Liver (tissue), 9 donors: ENCODE results near the gene WASF2. TPM values are rescaled to one million over a fixed set of nuclear protein-coding genes. Genes with fewer than 3 reads are reported as not detected.

ENCODE experiments used
- DNase-seq: peaks from one replicate; pipeline ENCODE4 v3.0.0-alpha.2; 2017; ENCODE audit warnings: low spot score
- H3K27ac ChIP-seq, 2 donors: one replicate each; pipeline ENCODE4 v1.7.0; 2013; ENCODE audit warnings: inconsistent platforms in 2 of 2, low read length in 2 of 2, control low read depth in 1 of 2, low read depth in 1 of 2, mild to moderate bottlenecking in 1 of 2
- H3K27me3 ChIP-seq, 4 donors: one replicate each; pipeline versions ENCODE4 v1.6.1 to v1.7.0; 2013; ENCODE audit warnings: low read length in 3 of 4, inconsistent platforms in 1 of 4, mild to moderate bottlenecking in 1 of 4, moderate library complexity in 1 of 4; ENCODE audit not compliant: control insufficient read depth in 4 of 4, insufficient read depth in 4 of 4
- H3K36me3 ChIP-seq, 4 donors: one replicate each; pipeline versions ENCODE4 v1.6.1 to v1.7.0; 2013; ENCODE audit warnings: low read length in 3 of 4, mild to moderate bottlenecking in 3 of 4, low read depth in 1 of 4, moderate library complexity in 1 of 4; ENCODE audit not compliant: control insufficient read depth in 4 of 4, insufficient read depth in 3 of 4
- H3K4me1 ChIP-seq, 4 donors: one replicate each; pipeline versions ENCODE4 v1.6.1 to v1.7.0; 2013; ENCODE audit warnings: low read length in 3 of 4, mild to moderate bottlenecking in 3 of 4, moderate library complexity in 1 of 4; ENCODE audit not compliant: control insufficient read depth in 4 of 4, insufficient read depth in 4 of 4
- H3K4me3 ChIP-seq, 3 donors: one replicate each; pipeline versions ENCODE4 v1.6.1 to v1.7.0; 2013; ENCODE audit warnings: low read length in 3 of 3, control low read depth in 1 of 3, low read depth in 1 of 3, mild to moderate bottlenecking in 1 of 3
- H3K9ac ChIP-seq, 2 donors: one replicate each; pipeline ENCODE4 v1.7.0; 2013; ENCODE audit warnings: low read length in 2 of 2, mild to moderate bottlenecking in 2 of 2, moderate library complexity in 2 of 2, control low read depth in 1 of 2, low read depth in 1 of 2
- H3K9me3 ChIP-seq, 4 donors: one replicate each; pipeline versions ENCODE4 v1.6.1 to v1.7.0; 2013; ENCODE audit warnings: low read length in 3 of 4; ENCODE audit not compliant: control insufficient read depth in 4 of 4
- ATF3 ChIP-seq: IDR thresholded peaks from 2 replicates; pipeline ENCODE4 v1.6.1; 2016; ENCODE audit warnings: antibody characterized with exemption
- CTCF ChIP-seq: fragments of 150-350 bp; IDR thresholded peaks from 2 replicates; pipeline ENCODE4 v1.5.1; 2017; ENCODE audit warnings: improper control_type of control experiment, low read depth, low read length; ENCODE audit not compliant: missing input control
- FOXA1 ChIP-seq: IDR thresholded peaks from 2 replicates; pipeline ENCODE4 v1.6.1; 2016; ENCODE audit warnings: antibody characterized with exemption
- GABPA ChIP-seq, 2 donors: IDR thresholded peaks in 1 of 2; conservative IDR thresholded peaks in 1 of 2; 2 replicates each; pipeline ENCODE4 v1.6.1; 2016; ENCODE audit warnings: antibody characterized with exemption in 2 of 2, mild to moderate bottlenecking in 1 of 2, moderate library complexity in 1 of 2
- HNF4G ChIP-seq: IDR thresholded peaks from 2 replicates; pipeline ENCODE4 v1.6.1; 2016; ENCODE audit warnings: antibody characterized with exemption
- JUND ChIP-seq, 2 donors: IDR thresholded peaks; 2 replicates each; pipeline ENCODE4 v1.6.1; 2016; ENCODE audit warnings: antibody characterized with exemption in 2 of 2
- RAD21 ChIP-seq, 2 donors: IDR thresholded peaks; 2 replicates each; pipeline ENCODE4 v1.6.1; 2016; ENCODE audit warnings: antibody characterized with exemption in 2 of 2, mild to moderate bottlenecking in 2 of 2
- REST ChIP-seq: IDR thresholded peaks from 2 replicates; pipeline ENCODE4 v1.6.1; 2016; ENCODE audit warnings: antibody characterized with exemption, mild to moderate bottlenecking
- RXRA ChIP-seq, 2 donors: IDR thresholded peaks; 2 replicates each; pipeline ENCODE4 v1.6.1; 2017 to 2018; ENCODE audit warnings: antibody characterized with exemption in 2 of 2, mild to moderate bottlenecking in 1 of 2
- SP1 ChIP-seq: IDR thresholded peaks from 2 replicates; pipeline ENCODE4 v1.6.1; 2018; ENCODE audit warnings: antibody characterized with exemption, mild to moderate bottlenecking
- YY1 ChIP-seq: IDR thresholded peaks from 2 replicates; pipeline ENCODE4 v1.6.1; 2016; ENCODE audit warnings: antibody characterized with exemption, mild to moderate bottlenecking
- ZBTB33 ChIP-seq: IDR thresholded peaks from 2 replicates; pipeline ENCODE4 v1.6.1; 2016; ENCODE audit warnings: antibody characterized with exemption
- WGBS: extraction: QIAGEN DNeasy Blood & Tissue Kit; methylation state at CpG from one replicate; pipeline ENCODE4 v1.1.7; 2013; 5-methylcytosine and 5-hydroxymethylcytosine counted together
- polyA plus RNA-seq, 2 donors: library from polyadenylated mRNA; stranded (reverse) in 1 of 2; unstranded in 1 of 2; fragments of 200-250 nt in 1 of 2; fragments of >200 nt in 1 of 2; fragmentation: Nextera tagmentation in 1 of 2; extraction: Ambion mirVana in 1 of 2; gene quantifications; one replicate each; pipeline versions ENCODE4 v1.2.1 to v1.2.3, GENCODE V29; 2013 to 2015
- total RNA-seq, 2 donors: library from RNA; depleted of rRNA; stranded (reverse); fragments of >200 nt; gene quantifications; one replicate each; pipeline ENCODE4 v1.2.3, GENCODE V29; 2014
- donor health status: healthy.
- donor health status: healthy.
- donor health status: healthy.
- donor health status: healthy.
- donor health status: healthy.

The WASF2 gene
- total and polyA plus RNA-seq, 4 donors: 11.6 to 37.7 (median 18.7) TPM

- TF ChIP-seq REST (no peak), FOXA1 (no peak), RXRA (IDR thresholded peaks at IDR 0.05) (no peak), HNF4G (no peak), GABPA (IDR thresholded peaks at IDR 0.05 in 1 of 2, conservative IDR thresholded peaks at IDR 0.05 in 1 of 2) (no peak), ATF3 (no peak), JUND (IDR thresholded peaks at IDR 0.05) (no peak), YY1 (no peak)
Observed at GRCh38 chr1:27392778-27393635, 97.0 kb downstream of the WASF2 start (continued).

- Histone ChIP-seq H3K27ac (peak within 1 kb of the TSS; percentile 51 to 52), H3K9ac (peak within 1 kb of the TSS in 1 of 2 donors; percentile 5), H3K4me1 (peaks cover 5 to 12% (median 8%) of the 10 kb centered on the region in 4 donors), H3K36me3 (no peaks in the 10 kb centered on the region), H3K4me3 (peak within 1 kb of the TSS in 1 of 3 donors; percentile 44), H3K27me3 (no peaks in the 10 kb centered on the region), H3K9me3 (no peaks in the 10 kb centered on the region)
- 3% methylated on average over 69 of the region's 69 CpGs for WGBS
- TF ChIP-seq SP1 (peak; percentile 20), CTCF (peak; percentile 25), RAD21 (IDR thresholded peaks at IDR 0.05) (peak; percentile 52 to 63), FOXA1 (no peak)
- DNase-seq: peak; percentile 81
Observed at GRCh38 chr1:27392096-27392777, 97.7 kb downstream of the WASF2 start, which contains the start of gene GPR3. GPR3 (plus strand) TSS chr1:27392622; CDS start chr1:27393799, 1,177 bp downstream.

GRCh38 chr1:27391511-27392095, 98.4 kb downstream of the WASF2 start:
- Histone ChIP-seq H3K4me1 (peaks cover 5 to 12% (median 8%) of the 10 kb centered on the region in 4 donors), H3K9me3 (no peaks in the 10 kb centered on the region), H3K4me3 (peak overlapping the region in 1 of 3 donors; percentile 44), H3K27me3 (no peaks in the 10 kb centered on the region), H3K9ac (no peak overlapping the region), H3K36me3 (no peaks in the 10 kb centered on the region), H3K27ac (peak overlapping the region; percentile 52 to 64)
- TF ChIP-seq RXRA (IDR thresholded peaks at IDR 0.05) (no peak), ZBTB33 (no peak), JUND (IDR thresholded peaks at IDR 0.05) (no peak), YY1 (no peak), REST (no peak), FOXA1 (no peak)
- DNase-seq: no peak
- WGBS: 13% methylated on average over 13 of the region's 13 CpGs
